ENCODE data around the gene UBIAD1.

UBIAD1 gene

DNA sequence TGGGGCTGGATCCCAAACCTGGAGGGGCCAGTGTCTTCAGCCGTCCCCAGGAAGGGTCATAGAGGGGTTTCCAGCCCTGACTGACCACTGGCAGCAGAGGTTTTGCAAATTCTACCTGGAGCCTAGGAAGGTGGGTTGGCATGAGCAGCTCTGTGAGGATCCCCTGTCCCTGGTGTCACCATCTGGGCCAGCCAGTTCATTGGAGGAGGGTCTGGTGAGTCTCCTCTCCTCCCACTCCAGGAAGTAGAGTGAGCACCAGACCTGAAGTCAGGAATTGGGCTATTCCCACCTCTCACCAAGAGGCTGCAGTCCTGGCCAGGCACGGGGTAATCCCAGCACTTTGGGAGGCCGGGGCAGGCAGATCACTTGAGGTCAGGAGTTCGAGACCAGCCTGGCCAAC is 57.4 kb downstream of the UBIAD1 start:
- Mint-ChIP-seq H3K4me1 (ENCODE audit: low read depth in 2 of 2) (peaks cover 6 to 7% of the 10 kb centered on the region in 2 donors), H3K27ac (no peak overlapping the region), H3K27me3 (peaks cover 10 to 55% of the 10 kb centered on the region in 2 donors), H3K36me3 (ENCODE audit: insufficient read depth) (peaks cover 6% of the 10 kb centered on the region), H3K9me3 (no peaks in the 10 kb centered on the region), H3K4me3 (no peak overlapping the region)
- ATAC-seq (replicated peaks) (no peak), DNase-seq (no peak)

DNA sequence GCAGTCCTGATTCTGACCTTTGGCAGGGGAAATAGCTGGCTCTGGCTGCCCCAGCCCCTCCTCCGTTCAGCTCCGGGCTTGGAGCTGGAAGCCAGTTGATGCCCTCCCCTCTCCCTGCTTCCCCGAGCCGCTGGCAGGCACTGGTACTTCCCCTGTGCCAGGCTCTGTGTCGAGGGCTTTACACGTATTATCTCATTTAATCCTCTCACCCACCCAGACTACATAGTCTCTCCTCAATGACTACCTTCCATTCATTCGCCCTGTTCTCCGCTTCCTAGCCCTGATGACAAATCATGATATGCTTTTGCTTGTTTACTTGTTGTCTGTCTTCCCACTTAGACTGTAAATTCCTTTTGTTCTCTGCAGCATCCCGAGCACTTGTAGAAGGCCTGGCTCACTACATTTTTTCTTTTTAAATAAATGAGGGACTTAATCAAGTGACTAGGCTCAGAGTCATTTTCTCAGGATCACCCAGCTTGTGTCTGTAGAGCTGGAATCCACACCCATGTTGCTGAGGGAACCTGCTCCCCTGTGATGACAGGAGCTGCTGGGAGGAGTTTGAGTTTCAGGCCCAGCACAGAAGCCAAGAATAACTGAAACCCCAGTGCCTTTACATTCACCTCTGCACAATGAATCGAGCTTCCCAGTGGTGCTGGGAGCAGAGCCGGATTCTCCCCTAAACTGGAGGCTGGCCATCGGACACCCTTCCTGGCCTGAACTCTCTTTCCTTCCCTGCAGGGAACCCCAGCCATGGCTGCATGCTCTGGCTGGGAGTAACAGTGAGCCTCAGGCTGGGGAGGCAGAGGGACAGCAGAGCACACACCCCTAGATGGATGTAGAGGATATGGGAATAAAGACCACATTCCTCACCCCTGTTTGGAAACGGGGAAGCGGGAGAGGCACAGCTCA is 58.3 kb downstream of the UBIAD1 start:
- Mint-ChIP-seq H3K4me3 (no peak overlapping the region), H3K4me1 (ENCODE audit: low read depth in 2 of 2) (peaks cover 7 to 12% of the 10 kb centered on the region in 2 donors), H3K36me3 (ENCODE audit: insufficient read depth) (peaks cover 5% of the 10 kb centered on the region), H3K9me3 (no peaks in the 10 kb centered on the region), H3K27me3 (peaks cover 10 to 55% of the 10 kb centered on the region in 2 donors), H3K27ac (no peak overlapping the region)
- no peak for ATAC-seq (replicated peaks)
- DNase-seq = no peak

DNA sequence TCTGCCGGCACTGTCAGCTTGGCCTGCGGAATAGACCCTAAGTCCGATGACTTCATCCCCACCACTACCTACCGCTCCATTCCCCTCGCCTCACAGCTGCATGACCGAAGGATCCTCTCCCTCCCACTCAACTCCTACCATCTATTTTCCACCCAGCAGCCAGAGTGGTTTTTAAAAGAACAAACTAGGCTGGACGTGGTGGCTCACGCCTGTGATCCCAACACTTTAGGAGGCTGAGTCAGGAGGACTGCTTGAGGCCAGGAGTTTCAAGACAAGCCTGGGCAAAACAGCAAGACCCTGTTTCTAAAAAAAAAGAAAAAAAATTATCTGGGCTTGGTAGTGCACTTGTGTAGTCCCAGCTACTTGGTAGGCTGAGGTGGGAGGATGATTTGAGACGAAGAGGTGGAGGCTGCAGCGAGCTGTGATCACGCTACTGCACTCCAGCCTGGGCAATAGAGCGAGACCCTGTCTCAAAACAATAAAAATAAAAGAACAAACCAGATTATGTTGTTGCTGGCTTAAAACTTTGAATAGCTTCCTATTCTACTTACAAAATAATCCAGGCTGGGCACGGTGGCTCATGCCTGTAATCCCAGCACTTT is 59.0 kb downstream of the UBIAD1 start:
- Mint-ChIP-seq H3K4me3 (no peak overlapping the region), H3K9me3 (no peaks in the 10 kb centered on the region), H3K4me1 (ENCODE audit: low read depth in 2 of 2) (peaks cover 7 to 12% of the 10 kb centered on the region in 2 donors), H3K27me3 (peaks cover 10 to 51% of the 10 kb centered on the region in 2 donors), H3K27ac (no peak overlapping the region), H3K36me3 (ENCODE audit: insufficient read depth) (peaks cover 5% of the 10 kb centered on the region)
- DNase-seq (no peak), ATAC-seq (replicated peaks) (no peak)

DNA sequence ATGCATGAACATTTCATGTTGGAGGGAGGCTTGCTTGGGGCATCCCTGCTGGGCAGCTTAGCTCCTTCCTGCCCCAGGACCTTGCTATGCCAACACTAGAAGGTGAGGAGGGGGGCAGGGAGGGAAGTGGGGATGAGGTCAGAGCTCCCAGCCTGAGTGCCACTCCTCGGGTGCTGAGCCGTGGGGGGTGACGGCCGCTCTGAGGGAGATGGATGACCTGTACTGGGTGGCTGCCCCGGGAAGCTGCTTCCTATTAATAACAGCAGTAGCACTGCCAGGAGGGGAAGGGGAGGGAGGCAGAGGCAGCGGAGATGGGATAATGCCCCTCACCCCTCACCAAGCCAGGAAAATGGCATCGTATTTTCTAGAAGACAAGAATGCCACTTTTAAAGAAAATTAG is 60.6 kb downstream of the UBIAD1 start:
- peak overlapping the region in 1 of 2 donors; percentile 0 for H3K27ac Mint-ChIP-seq
- peaks cover 2% of the 10 kb centered on the region for H3K36me3 Mint-ChIP-seq (ENCODE audit: insufficient read depth)
- H3K27me3 Mint-ChIP-seq = peaks cover 12 to 49% of the 10 kb centered on the region in 2 donors
- H3K4me3 Mint-ChIP-seq = no peak overlapping the region
- DNase-seq = no peak
- H3K4me1 Mint-ChIP-seq (ENCODE audit: low read depth in 2 of 2) = peaks cover 11 to 12% of the 10 kb centered on the region in 2 donors
- H3K9me3 Mint-ChIP-seq = no peaks in the 10 kb centered on the region
- no peak for ATAC-seq (replicated peaks)

- H3K27me3 Mint-ChIP-seq = peaks cover 13 to 49% of the 10 kb centered on the region in 2 donors
- no peaks in the 10 kb centered on the region for H3K9me3 Mint-ChIP-seq
- ATAC-seq (replicated peaks) (no peak), DNase-seq (no peak)
- peaks cover 2% of the 10 kb centered on the region for H3K36me3 Mint-ChIP-seq (ENCODE audit: insufficient read depth)
- H3K27ac Mint-ChIP-seq = peak overlapping the region; percentile 69 to 89
- no peak overlapping the region for H3K4me3 Mint-ChIP-seq
- H3K4me1 Mint-ChIP-seq (ENCODE audit: low read depth in 2 of 2) = peaks cover 11 to 12% of the 10 kb centered on the region in 2 donors
Observed at GRCh38 chr1:11334261-11334804, 61.3 kb downstream of the UBIAD1 start.

- Mint-ChIP-seq H3K4me3 (peak overlapping the region; percentile 69 to 74), H3K27me3 (peaks cover 16 to 49% of the 10 kb centered on the region in 2 donors), H3K36me3 (ENCODE audit: insufficient read depth) (peaks cover 2% of the 10 kb centered on the region), H3K4me1 (ENCODE audit: low read depth in 2 of 2) (peaks cover 11 to 12% of the 10 kb centered on the region in 2 donors), H3K9me3 (no peaks in the 10 kb centered on the region), H3K27ac (peak overlapping the region; percentile 89 to 98)
- DNase-seq (no peak), ATAC-seq (replicated peaks) (no peak)
Observed at GRCh38 chr1:11334821-11335220, 61.8 kb downstream of the UBIAD1 start.

- peaks cover 11 to 12% of the 10 kb centered on the region in 2 donors for H3K4me1 Mint-ChIP-seq (ENCODE audit: low read depth in 2 of 2)
- ATAC-seq (replicated peaks) (peak; percentile 83), DNase-seq (peak; percentile 22 to 31 (median 26))
- H3K27me3 Mint-ChIP-seq = peaks cover 24 to 55% of the 10 kb centered on the region in 2 donors
- peak overlapping the region; percentile 69 to 74 for H3K4me3 Mint-ChIP-seq
- peak overlapping the region; percentile 89 to 98 for H3K27ac Mint-ChIP-seq
- H3K36me3 Mint-ChIP-seq (ENCODE audit: insufficient read depth) = peaks cover 2% of the 10 kb centered on the region
- no peaks in the 10 kb centered on the region for H3K9me3 Mint-ChIP-seq
Observed at GRCh38 chr1:11335417-11336056, 62.5 kb downstream of the UBIAD1 start.

DNA sequence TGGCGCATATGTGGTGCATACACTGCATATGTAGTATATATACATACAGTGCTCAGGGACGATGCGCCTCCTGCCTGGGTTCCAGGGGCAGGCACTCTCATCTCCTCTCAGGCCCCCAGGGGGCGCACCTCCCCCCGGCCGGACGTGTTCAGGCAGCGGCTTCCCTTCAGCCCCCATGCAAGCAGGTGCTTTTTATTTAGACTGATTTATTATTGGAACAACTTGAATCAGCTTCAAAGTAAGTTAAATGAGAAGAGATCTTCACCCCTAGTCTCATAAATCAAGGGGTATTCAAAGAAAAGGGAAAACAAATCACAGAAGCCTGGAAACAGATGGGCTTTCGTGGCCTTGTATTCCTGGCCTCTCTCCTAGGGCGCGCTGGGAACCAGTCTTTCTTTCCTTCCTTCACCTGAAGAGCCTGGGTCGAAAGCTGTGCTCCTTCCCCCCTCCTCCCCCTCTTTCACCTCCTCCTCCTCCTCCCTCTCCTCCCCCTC is 64.6 kb downstream of the UBIAD1 start:
- Mint-ChIP-seq H3K4me3 (no peak overlapping the region), H3K27ac (no peak overlapping the region), H3K4me1 (ENCODE audit: low read depth in 2 of 2) (peaks cover 11 to 12% of the 10 kb centered on the region in 2 donors), H3K36me3 (ENCODE audit: insufficient read depth) (peaks cover 2% of the 10 kb centered on the region), H3K9me3 (no peaks in the 10 kb centered on the region), H3K27me3 (peaks cover 26 to 51% of the 10 kb centered on the region in 2 donors)
- DNase-seq = peak; percentile 55 to 59 (median 58)
- peak; percentile 47 for ATAC-seq (replicated peaks)
